GM23338 (cell line): ENCODE data around the gene RBFOX1. TPM values are rescaled to one million over a fixed set of nuclear protein-coding genes. Genes with fewer than 3 reads are reported as not detected.

Experiments
- ATAC-seq: fragments of 200-7000 bp; cut with Tn5 transposase; 3 replicates; pipeline ENCODE4 v1.9.1; 2020
- DNase-seq: peaks from one replicate; pipeline ENCODE4 v3.0.0-alpha.2; 2015; ENCODE audit warnings: low spot score
- H2AFZ ChIP-seq: fragments of 200-600 bp; sonication (generic); 2 replicates; pipeline ENCODE4 v1.8.0; 2016; ENCODE audit warnings: antibody characterized with exemption, mild to moderate bottlenecking, moderate library complexity
- H3F3A ChIP-seq: fragments of 200-600 bp; sonication (generic); replicated peaks from 2 replicates; pipeline ENCODE4 v1.8.0; 2017; ENCODE audit warnings: antibody characterized with exemption, mixed run types, low read depth
- H3K27ac ChIP-seq: fragments of 200-600 bp; sonication (generic); 2 replicates; pipeline ENCODE4 v1.6.1; 2016; ENCODE audit warnings: low read depth
- H3K27me3 ChIP-seq: fragments of 200-600 bp; sonication (generic); 2 replicates; pipeline ENCODE4 v1.8.0; 2016; ENCODE audit warnings: mild to moderate bottlenecking, mixed run types, moderate library complexity; ENCODE audit not compliant: insufficient read depth
- H3K36me3 ChIP-seq: fragments of 200-600 bp; sonication (generic); 2 replicates; pipeline ENCODE4 v1.8.0; 2016; ENCODE audit warnings: mild to moderate bottlenecking; ENCODE audit not compliant: insufficient read depth
- H3K4me1 ChIP-seq: fragments of 200-600 bp; sonication (generic); 2 replicates; pipeline ENCODE4 v1.8.0; 2016; ENCODE audit warnings: mild to moderate bottlenecking, moderate library complexity; ENCODE audit not compliant: insufficient read depth
- H3K4me2 ChIP-seq: fragments of 200-600 bp; sonication (generic); 2 replicates; pipeline ENCODE4 v1.7.1; 2017; ENCODE audit warnings: mixed run types
- H3K4me3 ChIP-seq: fragments of 200-600 bp; sonication (generic); 2 replicates; pipeline ENCODE4 v1.6.1; 2016; ENCODE audit warnings: mixed run types
- H3K79me2 ChIP-seq: fragments of 200-600 bp; sonication (generic); replicated peaks from 2 replicates; pipeline ENCODE4 v1.8.0; 2017; ENCODE audit warnings: mild to moderate bottlenecking; ENCODE audit not compliant: insufficient read depth
- H3K9me2 ChIP-seq: fragments of 200-600 bp; sonication (generic); 2 replicates; pipeline ENCODE4 v1.8.0; 2017; ENCODE audit not compliant: insufficient read depth
- H4K20me1 ChIP-seq: fragments of 200-600 bp; sonication (generic); replicated peaks from 2 replicates; pipeline ENCODE4 v1.8.0; 2017; ENCODE audit warnings: mild to moderate bottlenecking; ENCODE audit not compliant: insufficient read depth
- H3K27ac Mint-ChIP-seq: 2 replicates; pipeline ENCODE4 v1.8.0; 2020; ENCODE audit warnings: inconsistent platforms, mild to moderate bottlenecking, moderate library complexity, mixed read lengths
- H3K27me3 Mint-ChIP-seq: 3 replicates; pipeline ENCODE4 v1.8.0; 2022; ENCODE audit warnings: low read depth, mild to moderate bottlenecking, moderate library complexity, mixed read lengths, inconsistent platforms; ENCODE audit not compliant: insufficient read depth, poor library complexity
- H3K36me3 Mint-ChIP-seq: 3 replicates; pipeline ENCODE4 v1.8.0; 2021; ENCODE audit warnings: low read depth, mild to moderate bottlenecking, inconsistent platforms, moderate library complexity, mixed read lengths
- H3K4me1 Mint-ChIP-seq: 3 replicates; pipeline ENCODE4 v1.8.0; 2020; ENCODE audit warnings: mild to moderate bottlenecking, inconsistent platforms, mixed read lengths
- H3K4me3 Mint-ChIP-seq: 3 replicates; pipeline ENCODE4 v1.8.0; 2021; ENCODE audit warnings: moderate library complexity, mild to moderate bottlenecking, inconsistent platforms, mixed read lengths
- H3K9me3 Mint-ChIP-seq: 3 replicates; pipeline ENCODE4 v1.8.0; 2020; ENCODE audit warnings: moderate library complexity, mild to moderate bottlenecking, inconsistent platforms, mixed read lengths
- CREB1 ChIP-seq: fragments of 250-450 bp; sonication (Bioruptor Pico); IDR thresholded peaks from 2 replicates; pipeline ENCODE4 v1.5.0; 2020; ENCODE audit warnings: low read depth, mild to moderate bottlenecking, moderate library complexity
- CTCF ChIP-seq, 2 experiments: fragments of 200-600 bp in 1 of 2; sonication (generic) in 1 of 2; conservative IDR thresholded peaks; 2 replicates each; pipeline versions ENCODE4 v1.5.1 to v1.6.1; 2016 to 2017; ENCODE audit warnings: antibody characterized with exemption in 2 of 2, low read depth in 2 of 2, mild to moderate bottlenecking in 2 of 2, moderate library complexity in 1 of 2
- ETS1 ChIP-seq: IDR thresholded peaks from 2 replicates; pipeline ENCODE4 v1.6.1; 2016; ENCODE audit warnings: antibody characterized with exemption
- EZH2 ChIP-seq: fragments of 200-600 bp; sonication (generic); IDR thresholded peaks from one replicate; pipeline ENCODE4 v1.8.0; 2017; ENCODE audit warnings: antibody characterized with exemption, mild to moderate bottlenecking, low read depth; ENCODE audit not compliant: unreplicated experiment
- EZH2phosphoT487 ChIP-seq: fragments of 200-600 bp; sonication (generic); IDR thresholded peaks from one replicate; pipeline ENCODE4 v1.8.1; 2018; ENCODE audit warnings: antibody characterized with exemption; ENCODE audit not compliant: unreplicated experiment
- JUNB ChIP-seq: IDR thresholded peaks from one replicate; pipeline ENCODE4 v1.6.1; 2016; ENCODE audit warnings: antibody characterized with exemption; ENCODE audit not compliant: unreplicated experiment
- NANOG ChIP-seq: IDR thresholded peaks from 2 replicates; pipeline ENCODE4 v1.6.1; 2016; ENCODE audit warnings: antibody characterized with exemption, borderline replicate concordance
- POLR2AphosphoS5 ChIP-seq: IDR thresholded peaks from 2 replicates; pipeline ENCODE4 v1.6.1; 2016; ENCODE audit warnings: antibody characterized with exemption, low read depth
- STAT1 ChIP-seq: IDR thresholded peaks from one replicate; pipeline ENCODE4 v1.6.1; 2016; ENCODE audit warnings: antibody characterized with exemption; ENCODE audit not compliant: unreplicated experiment
- ZNF114 ChIP-seq: fragments of 250-450 bp; sonication (Bioruptor Pico); IDR thresholded peaks from 2 replicates; pipeline ENCODE4 v1.5.0; 2020; ENCODE audit warnings: mild to moderate bottlenecking, moderate library complexity
- ZNF331 ChIP-seq: fragments of 250-450 bp; sonication (Bioruptor Pico); IDR thresholded peaks from 2 replicates; pipeline ENCODE4 v1.5.0; 2020; ENCODE audit warnings: low read depth, mild to moderate bottlenecking, moderate library complexity
- ZNF462 ChIP-seq: fragments of 250-450 bp; sonication (Bioruptor Pico); IDR thresholded peaks from 2 replicates; pipeline ENCODE4 v1.5.0; 2020; ENCODE audit warnings: mild to moderate bottlenecking, moderate library complexity
- polyA plus RNA-seq: library from polyadenylated mRNA; unstranded; fragments of >200 nt; fragmentation: Nextera tagmentation; extraction: Ambion mirVana; gene quantifications from 2 replicates; pipeline ENCODE4 v1.2.1, GENCODE V29; 2016
- total RNA-seq: library from RNA; depleted of rRNA; stranded (reverse); fragments of >200 nt; shearing (Covaris generic); gene quantifications from 2 replicates; pipeline ENCODE4 v1.2.3, GENCODE V29; 2014
- TF ChIP-seq, protein P1 (sequence below): IDR thresholded peaks from one replicate; pipeline ENCODE4 v1.6.1; 2018; ENCODE audit warnings: antibody characterized with exemption; ENCODE audit not compliant: unreplicated experiment

Gene RBFOX1
- total and polyA plus RNA-seq, 2 experiments from 2014 or later = 2.5 to 3.6 TPM

DNA sequence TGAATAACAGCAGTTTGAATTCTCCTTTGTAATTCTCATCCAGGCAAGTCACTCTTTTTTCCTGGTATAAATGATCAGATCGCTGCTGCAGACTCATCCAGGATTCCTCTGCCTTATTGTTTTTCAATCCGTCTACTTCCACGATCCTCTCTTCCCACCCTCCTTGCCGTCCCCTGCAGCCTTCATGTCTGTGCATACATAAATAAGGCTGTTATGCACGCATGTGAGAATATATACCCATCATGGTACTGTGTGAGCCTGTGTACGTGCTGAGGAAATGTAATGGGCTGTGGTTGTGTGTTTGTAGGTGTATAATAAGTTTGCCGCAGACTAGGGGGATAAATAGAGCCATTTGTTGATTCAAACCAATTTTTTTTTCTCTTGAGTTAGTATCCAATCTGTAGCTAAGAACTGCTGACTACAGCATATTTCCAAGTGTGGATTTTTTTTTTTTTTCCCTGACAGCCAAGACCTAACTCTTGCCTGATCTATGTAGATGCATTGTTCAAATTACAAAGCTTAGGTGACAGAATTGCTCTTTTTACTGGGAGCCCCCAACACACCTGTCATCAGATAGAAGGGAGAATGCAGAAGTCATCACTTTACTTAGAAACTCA is 62.2 kb downstream of the RBFOX1 start:
- Histone ChIP-seq H3K27me3 (no peaks in the 10 kb centered on the region), H3K4me1 (no peaks in the 10 kb centered on the region), H3F3A (no peaks in the 10 kb centered on the region), H3K9me2 (no peaks in the 10 kb centered on the region), H3K4me3 (no peak overlapping the region), H3K36me3 (peaks cover 9% of the 10 kb centered on the region; the same call in 1 of the 2 replicates), H4K20me1 (no peaks in the 10 kb centered on the region), H3K4me2 (no peak overlapping the region), H3K27ac (no peak overlapping the region), H2AFZ (no peak overlapping the region), H3K79me2 (no peaks in the 10 kb centered on the region)
- Mint-ChIP-seq H3K36me3 (no peaks in the 10 kb centered on the region; the same call in 2 of the 3 replicates), H3K27me3 (no peaks in the 10 kb centered on the region), H3K9me3 (peaks cover 6% of the 10 kb centered on the region; the same call in 2 of the 3 replicates), H3K4me3 (no peak overlapping the region), H3K27ac (no peak overlapping the region), H3K4me1 (no peaks in the 10 kb centered on the region; the same call in 2 of the 3 replicates)
- DNase-seq (no peak), ATAC-seq (no peak)
- TF ChIP-seq, protein P1, sequence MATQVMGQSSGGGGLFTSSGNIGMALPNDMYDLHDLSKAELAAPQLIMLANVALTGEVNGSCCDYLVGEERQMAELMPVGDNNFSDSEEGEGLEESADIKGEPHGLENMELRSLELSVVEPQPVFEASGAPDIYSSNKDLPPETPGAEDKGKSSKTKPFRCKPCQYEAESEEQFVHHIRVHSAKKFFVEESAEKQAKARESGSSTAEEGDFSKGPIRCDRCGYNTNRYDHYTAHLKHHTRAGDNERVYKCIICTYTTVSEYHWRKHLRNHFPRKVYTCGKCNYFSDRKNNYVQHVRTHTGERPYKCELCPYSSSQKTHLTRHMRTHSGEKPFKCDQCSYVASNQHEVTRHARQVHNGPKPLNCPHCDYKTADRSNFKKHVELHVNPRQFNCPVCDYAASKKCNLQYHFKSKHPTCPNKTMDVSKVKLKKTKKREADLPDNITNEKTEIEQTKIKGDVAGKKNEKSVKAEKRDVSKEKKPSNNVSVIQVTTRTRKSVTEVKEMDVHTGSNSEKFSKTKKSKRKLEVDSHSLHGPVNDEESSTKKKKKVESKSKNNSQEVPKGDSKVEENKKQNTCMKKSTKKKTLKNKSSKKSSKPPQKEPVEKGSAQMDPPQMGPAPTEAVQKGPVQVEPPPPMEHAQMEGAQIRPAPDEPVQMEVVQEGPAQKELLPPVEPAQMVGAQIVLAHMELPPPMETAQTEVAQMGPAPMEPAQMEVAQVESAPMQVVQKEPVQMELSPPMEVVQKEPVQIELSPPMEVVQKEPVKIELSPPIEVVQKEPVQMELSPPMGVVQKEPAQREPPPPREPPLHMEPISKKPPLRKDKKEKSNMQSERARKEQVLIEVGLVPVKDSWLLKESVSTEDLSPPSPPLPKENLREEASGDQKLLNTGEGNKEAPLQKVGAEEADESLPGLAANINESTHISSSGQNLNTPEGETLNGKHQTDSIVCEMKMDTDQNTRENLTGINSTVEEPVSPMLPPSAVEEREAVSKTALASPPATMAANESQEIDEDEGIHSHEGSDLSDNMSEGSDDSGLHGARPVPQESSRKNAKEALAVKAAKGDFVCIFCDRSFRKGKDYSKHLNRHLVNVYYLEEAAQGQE = no peak
- no peak for TF ChIP-seq CTCF (conservative IDR thresholded peaks at IDR 0.05; ENCODE audit: low read depth in 2 of 2)
- TF ChIP-seq CREB1 = no peak
- no peak for TF ChIP-seq EZH2phosphoT487
- no peak for TF ChIP-seq ETS1
- no peak for TF ChIP-seq STAT1
- TF ChIP-seq JUNB = no peak
- TF ChIP-seq ZNF331 (CRISPR knock-in tag) = no peak
- TF ChIP-seq EZH2 = no peak
- TF ChIP-seq ZNF462 (CRISPR knock-in tag) = no peak
- no peak for TF ChIP-seq POLR2AphosphoS5
- TF ChIP-seq NANOG = no peak
- no peak for TF ChIP-seq ZNF114
